Endodermal cell (in vitro differentiated cells): ENCODE data around the gene PDE6G. TPM values are rescaled to one million over a fixed set of nuclear protein-coding genes. Genes with fewer than 3 reads are reported as not detected.
A peak's percentile ranks its signal among the peaks of the same experiment; 100 is the strongest.

Experiments
- DNase-seq: peaks from one replicate; pipeline ENCODE4 v3.0.0-alpha.2; 2017
- H3K27ac ChIP-seq: 2 replicates; pipeline ENCODE4 v1.5.1; 2013; ENCODE audit warnings: mild to moderate bottlenecking, low read depth, low read length, moderate library complexity
- H3K27me3 ChIP-seq: 2 replicates; pipeline ENCODE4 v1.6.1; 2013; ENCODE audit warnings: mild to moderate bottlenecking, low read length, moderate library complexity; ENCODE audit not compliant: insufficient read depth, control insufficient read depth, poor library complexity, severe bottlenecking
- H3K36me3 ChIP-seq: 2 replicates; pipeline ENCODE4 v1.7.0; 2013; ENCODE audit warnings: mild to moderate bottlenecking, low read length, moderate library complexity; ENCODE audit not compliant: control insufficient read depth, insufficient read depth
- H3K4me1 ChIP-seq: one replicate; pipeline ENCODE4 v1.7.0; 2013; ENCODE audit warnings: low read length; ENCODE audit not compliant: control insufficient read depth, insufficient read depth
- H3K4me3 ChIP-seq: 2 replicates; pipeline ENCODE4 v1.5.1; 2013; ENCODE audit warnings: mild to moderate bottlenecking, low read length, moderate library complexity
- H3K9ac ChIP-seq: 2 replicates; pipeline ENCODE4 v1.6.1; 2013; ENCODE audit warnings: mild to moderate bottlenecking, low read length, moderate library complexity; ENCODE audit not compliant: poor library complexity, severe bottlenecking; ENCODE audit errors: extremely low read depth
- H3K9me3 ChIP-seq: 2 replicates; pipeline ENCODE4 v1.6.1; 2013; ENCODE audit warnings: mild to moderate bottlenecking, low read length, moderate library complexity; ENCODE audit not compliant: control insufficient read depth
- H3K27ac Mint-ChIP-seq: 2 replicates; pipeline ENCODE4 v1.8.0; 2020; ENCODE audit warnings: mixed read lengths
- H3K27me3 Mint-ChIP-seq: 2 replicates; pipeline ENCODE4 v1.8.0; 2021; ENCODE audit warnings: mild to moderate bottlenecking, mixed read lengths; ENCODE audit not compliant: insufficient read depth
- H3K36me3 Mint-ChIP-seq: 2 replicates; pipeline ENCODE4 v1.8.0; 2020; ENCODE audit warnings: low read depth, mixed read lengths
- H3K4me1 Mint-ChIP-seq: 2 replicates; pipeline ENCODE4 v1.8.0; 2020; ENCODE audit warnings: mixed read lengths
- H3K4me3 Mint-ChIP-seq: 2 replicates; pipeline ENCODE4 v1.8.0; 2020; ENCODE audit warnings: mild to moderate bottlenecking, moderate library complexity, mixed read lengths
- H3K9me3 Mint-ChIP-seq: 2 replicates; pipeline ENCODE4 v1.8.0; 2020; ENCODE audit warnings: mild to moderate bottlenecking, mixed read lengths
- CTCF ChIP-seq: fragments of 200-600 bp; sonication (generic); conservative IDR thresholded peaks from 2 replicates; pipeline ENCODE4 v1.5.0; 2021; ENCODE audit warnings: antibody characterized with exemption, mild to moderate bottlenecking
- WGBS, 2 experiments: methylation state at CpG; one replicate each; pipeline versions ENCODE4 v1.1.5 to v1.1.7; 2013; ENCODE audit warnings: missing lambda C conversion rate in 2 of 2, mixed read lengths in 1 of 2; ENCODE audit not compliant: insufficient coverage in 1 of 2, insufficient read length in 1 of 2; 5-methylcytosine and 5-hydroxymethylcytosine counted together
- total RNA-seq, 2 donors: library from RNA; stranded (reverse); fragmentation: NEBNext Ultra II Directional in 1 of 2; extraction: Animal tissue kit (Norgen Biotek cat#: 25700) in 1 of 2; gene quantifications; 2 replicates in 1 of 2; 3 replicates in 1 of 2; pipeline ENCODE4 v1.2.1, GENCODE V29; 2021

Gene PDE6G
- total RNA-seq, 2 donors from 2014 or later: 3.2 to 4.3 TPM

- H3K27ac ChIP-seq: no peak overlapping the region
- H3K9me3 ChIP-seq: no peaks in the 10 kb centered on the region
- H3K27me3 ChIP-seq: no peaks in the 10 kb centered on the region
- H3K36me3 Mint-ChIP-seq: peaks cover 56% of the 10 kb centered on the region
- no peaks in the 10 kb centered on the region for H3K9me3 Mint-ChIP-seq
- peak; percentile 54 for TF ChIP-seq CTCF
- no peaks in the 10 kb centered on the region for H3K4me1 Mint-ChIP-seq
- H3K9ac ChIP-seq: no peak overlapping the region
- WGBS, 2 experiments: 95 to 96% methylated on average over 19 to 35 of the region's 35 CpGs
- no peaks in the 10 kb centered on the region for H3K4me1 ChIP-seq
- H3K4me3 ChIP-seq: no peak overlapping the region
- H3K4me3 Mint-ChIP-seq: no peak overlapping the region
- H3K27ac Mint-ChIP-seq: no peak overlapping the region
- H3K27me3 Mint-ChIP-seq: no peaks in the 10 kb centered on the region
- DNase-seq: peak; percentile 83
- peaks cover 63% of the 10 kb centered on the region for H3K36me3 ChIP-seq
These were observed 37.3 kb upstream of the PDE6G start for GRCh38 chr17:81693509-81694210.

- H3K9ac ChIP-seq: no peak overlapping the region
- no peak for TF ChIP-seq CTCF
- H3K9me3 ChIP-seq: no peaks in the 10 kb centered on the region
- H3K27me3 ChIP-seq: no peaks in the 10 kb centered on the region
- no peak overlapping the region for H3K27ac Mint-ChIP-seq
- no peaks in the 10 kb centered on the region for H3K9me3 Mint-ChIP-seq
- H3K36me3 Mint-ChIP-seq: peaks cover 46% of the 10 kb centered on the region
- no peak overlapping the region for H3K4me3 ChIP-seq
- no peak overlapping the region for H3K4me3 Mint-ChIP-seq
- H3K27me3 Mint-ChIP-seq: no peaks in the 10 kb centered on the region
- no peak for DNase-seq
- H3K36me3 ChIP-seq: peaks cover 62% of the 10 kb centered on the region
- H3K27ac ChIP-seq: no peak overlapping the region
- WGBS, 2 experiments: 98% methylated on average over 20 of the region's 20 CpGs
- H3K4me1 Mint-ChIP-seq: no peaks in the 10 kb centered on the region
- H3K4me1 ChIP-seq: no peaks in the 10 kb centered on the region
These were observed 35.3 kb upstream of the PDE6G start for GRCh38 chr17:81691608-81692007.

- WGBS, 2 experiments: 95% methylated on average over 18 of the region's 18 CpGs
- H3K9ac ChIP-seq: no peak overlapping the region
- H3K36me3 Mint-ChIP-seq: peaks cover 48% of the 10 kb centered on the region
These were observed 34.9 kb upstream of the PDE6G start for GRCh38 chr17:81691196-81691595.

More at GRCh38 chr17:81691196-81691595, 34.9 kb upstream of the PDE6G start:
- Mint-ChIP-seq H3K4me3 (no peak overlapping the region), H3K27me3 (no peaks in the 10 kb centered on the region), H3K9me3 (no peaks in the 10 kb centered on the region), H3K4me1 (no peaks in the 10 kb centered on the region), H3K27ac (no peak overlapping the region)
- DNase-seq: no peak
- Histone ChIP-seq H3K27me3 (no peaks in the 10 kb centered on the region), H3K4me3 (no peak overlapping the region), H3K36me3 (peaks cover 63% of the 10 kb centered on the region), H3K4me1 (no peaks in the 10 kb centered on the region), H3K9me3 (no peaks in the 10 kb centered on the region), H3K27ac (no peak overlapping the region)
- no peak for TF ChIP-seq CTCF
